HG03565 (cell line): ENCODE results near the gene MATN3.

Experiments
- ATAC-seq: cut with Tn5 transposase; IDR thresholded peaks from one replicate; pipeline ENCODE4 v1.9.1; 2021; ENCODE audit warnings: mild to moderate bottlenecking, moderate library complexity; ENCODE audit not compliant: unreplicated experiment

Gene MATN3

DNA sequence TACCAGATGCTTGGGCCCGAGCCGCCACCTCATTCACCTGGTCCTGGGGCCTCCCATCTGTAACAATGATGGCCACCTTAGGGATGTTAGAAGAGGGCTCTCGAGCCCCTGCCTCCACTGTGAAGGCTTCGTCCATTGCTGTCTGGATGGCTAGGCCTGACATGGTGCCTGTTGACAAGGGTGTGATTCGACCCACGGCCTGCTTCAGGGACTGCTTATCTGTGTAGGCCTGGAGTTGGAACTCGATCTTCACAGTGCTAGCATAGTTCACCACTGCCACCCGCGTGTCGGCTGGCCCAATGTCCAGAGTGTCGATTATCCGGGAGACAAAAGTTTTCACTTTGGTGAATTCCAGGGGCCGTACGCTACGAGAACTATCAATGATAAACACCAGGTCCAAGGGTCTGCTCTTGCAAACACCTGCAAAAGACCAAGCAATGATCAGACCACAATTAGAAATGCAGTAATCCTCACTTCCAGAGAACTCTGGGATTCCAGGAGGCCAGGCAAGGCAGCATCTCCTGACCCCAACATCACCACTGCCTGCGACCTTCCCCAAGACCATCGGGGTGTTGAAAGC lies 6.5 kb downstream of the MATN3 start:
- ATAC-seq: no peak

DNA sequence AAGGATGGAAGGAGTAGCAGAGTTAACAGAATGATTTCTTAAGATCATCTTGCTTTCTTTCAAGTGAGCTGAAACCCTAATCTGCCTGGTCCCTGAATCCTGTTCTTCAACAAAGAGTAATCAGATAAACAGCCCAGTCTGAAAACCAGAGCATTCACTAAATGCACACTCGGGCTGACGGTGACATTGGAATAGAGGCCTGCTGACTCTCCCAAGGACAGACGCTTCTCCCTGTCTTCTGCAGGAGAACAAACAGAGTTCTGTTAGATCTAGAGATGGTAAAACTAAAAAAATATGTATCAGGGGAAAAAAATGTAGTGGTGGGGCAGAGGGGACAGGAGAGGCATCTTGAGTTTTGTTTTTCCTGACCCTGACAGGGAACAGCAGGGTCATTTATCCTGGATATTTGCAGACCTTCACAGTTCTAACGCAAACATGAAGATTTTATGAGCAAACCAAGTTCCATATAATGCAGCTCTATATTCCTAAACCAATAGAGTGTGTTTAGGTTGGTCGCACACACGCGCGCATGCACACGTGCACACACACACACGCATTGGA lies 7.3 kb downstream of the MATN3 start:
- ATAC-seq: no peak

DNA sequence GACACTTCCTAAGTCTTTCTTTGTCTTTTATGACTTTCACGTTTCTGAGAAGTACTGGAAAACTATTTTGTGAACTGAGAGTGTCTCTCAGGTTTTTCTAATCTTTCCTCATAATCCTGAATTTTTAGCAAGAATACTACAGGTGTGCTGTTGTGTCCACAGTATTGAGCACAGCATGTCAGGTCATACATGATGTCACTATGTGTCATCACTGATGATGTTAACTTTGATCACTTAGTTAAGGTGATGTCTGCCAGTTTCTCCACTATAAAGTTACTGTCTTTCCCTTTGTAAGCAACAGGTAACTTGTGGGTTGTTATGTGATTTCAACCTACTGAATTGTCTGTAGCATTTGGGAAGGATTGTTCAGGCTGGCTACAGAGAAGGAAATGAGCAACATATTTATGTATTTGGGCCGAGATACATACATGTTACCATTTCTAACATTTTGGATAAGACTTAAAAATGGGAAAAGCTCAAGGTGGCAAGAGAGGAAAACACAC lies 11.1 kb downstream of the MATN3 start:
- ATAC-seq: no peak

DNA sequence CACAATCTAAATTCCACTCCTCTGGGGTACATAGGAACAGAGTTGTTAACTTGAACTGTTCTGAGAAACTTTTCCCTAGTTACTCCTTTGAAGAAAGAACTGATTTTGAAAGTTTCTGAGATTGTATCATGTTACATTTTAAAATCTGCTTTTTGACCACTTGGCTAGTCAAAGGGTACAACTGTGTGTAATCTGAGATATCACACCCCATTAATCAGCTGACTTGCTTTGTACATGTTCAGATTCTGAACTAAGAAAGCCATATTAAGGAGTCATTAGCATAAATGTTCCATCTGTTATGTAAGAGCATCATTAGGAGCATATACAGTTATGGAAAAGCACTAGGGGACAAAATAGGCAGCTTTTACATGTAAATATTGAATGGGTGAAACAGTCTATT lies 18.7 kb downstream of the MATN3 start:
- ATAC-seq: no peak

DNA sequence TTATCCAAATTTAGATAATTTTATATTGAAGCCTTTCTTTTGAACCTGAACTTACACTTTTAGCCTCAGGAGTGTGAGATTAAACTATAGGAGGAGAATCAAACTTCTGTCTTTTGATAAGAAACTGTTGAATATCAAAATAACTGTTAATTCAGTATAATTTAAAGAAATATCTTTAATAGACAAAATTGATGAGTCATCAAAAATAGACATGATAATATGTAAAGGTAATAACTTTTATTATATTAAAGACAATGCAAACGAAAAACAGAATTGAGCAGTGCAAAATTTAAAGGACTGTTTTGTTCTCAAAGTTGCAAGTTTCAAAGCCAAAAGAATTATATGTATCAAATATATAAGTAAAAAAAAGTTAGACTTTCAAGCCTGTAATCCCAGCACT lies 20.6 kb downstream of the MATN3 start:
- ATAC-seq: no peak

DNA sequence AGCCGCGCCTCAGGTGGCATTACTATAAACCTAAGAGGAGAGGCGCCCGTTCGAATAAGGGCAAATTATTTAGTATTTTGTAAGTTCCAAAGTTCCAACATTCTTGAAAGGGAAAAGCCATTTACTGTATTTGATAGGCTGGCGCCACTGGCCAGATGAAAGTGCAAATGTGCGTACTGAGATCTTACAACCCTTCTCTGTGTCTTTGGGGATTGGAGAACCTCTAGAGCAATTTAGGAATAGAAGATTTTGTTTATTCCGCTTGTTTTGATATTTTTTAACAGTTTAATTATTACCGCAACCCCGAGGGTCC lies 22.1 kb downstream of the MATN3 start:
- no peak for ATAC-seq

DNA sequence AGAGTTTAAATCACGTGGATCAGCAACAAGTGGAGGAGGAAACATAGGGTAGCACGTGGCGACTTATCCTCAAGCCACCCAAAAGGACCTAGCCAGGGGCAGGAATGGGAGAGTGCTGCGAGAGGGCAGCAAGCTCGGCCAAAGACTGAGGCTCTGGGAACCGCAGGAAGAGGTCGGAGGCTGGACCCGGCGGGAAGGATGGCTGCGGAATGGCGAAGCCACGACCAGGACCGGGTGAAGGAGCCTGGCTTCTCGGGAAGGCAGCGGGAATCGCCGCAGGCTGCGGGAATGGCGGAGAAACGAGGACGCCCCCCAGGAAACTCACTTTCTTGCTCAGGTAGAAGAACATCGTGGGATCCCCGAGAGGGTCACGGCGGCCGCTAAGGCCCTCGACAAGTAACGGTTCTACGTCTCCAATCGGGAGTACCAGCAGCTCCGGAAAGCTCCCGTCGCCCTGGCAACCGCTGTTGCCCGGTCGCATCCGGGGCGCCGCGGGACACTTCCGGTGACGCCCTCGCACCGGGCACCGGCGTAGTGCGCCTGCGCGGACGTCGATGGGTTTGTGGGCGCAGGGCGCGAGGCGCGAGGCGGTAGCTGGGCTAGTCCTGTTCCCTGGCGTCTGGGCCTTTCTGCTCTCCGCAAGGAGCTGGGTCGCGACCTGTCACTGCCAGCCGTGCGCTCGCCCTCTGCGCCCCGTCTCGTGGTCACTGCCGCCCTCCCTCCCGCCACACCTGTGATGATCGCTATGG lies 22.6 kb downstream of the MATN3 start, which contains the start of gene WDR35:
WDR35 (minus strand) TSS at position 439 of the 749 bp plus-strand sequence; CDS start at position 349, 90 bp downstream.
- peak; percentile 75 for ATAC-seq

DNA sequence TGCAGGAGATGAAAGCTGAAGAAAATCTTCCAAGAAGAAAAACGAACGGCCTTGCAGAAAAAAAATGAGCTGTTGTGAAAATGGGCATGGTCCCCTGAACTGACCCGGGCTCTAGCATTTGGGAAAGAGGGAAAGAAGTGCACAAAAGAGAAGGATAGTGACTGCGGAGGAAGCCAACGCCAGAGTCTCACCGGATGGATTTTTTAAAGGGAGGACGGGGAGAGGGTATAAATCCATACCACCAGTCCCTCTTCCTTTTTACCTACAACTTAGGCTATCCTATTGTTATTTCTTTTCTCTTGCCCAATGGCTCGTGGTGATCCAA lies 23.2 kb downstream of the MATN3 start:
- no peak for ATAC-seq

DNA sequence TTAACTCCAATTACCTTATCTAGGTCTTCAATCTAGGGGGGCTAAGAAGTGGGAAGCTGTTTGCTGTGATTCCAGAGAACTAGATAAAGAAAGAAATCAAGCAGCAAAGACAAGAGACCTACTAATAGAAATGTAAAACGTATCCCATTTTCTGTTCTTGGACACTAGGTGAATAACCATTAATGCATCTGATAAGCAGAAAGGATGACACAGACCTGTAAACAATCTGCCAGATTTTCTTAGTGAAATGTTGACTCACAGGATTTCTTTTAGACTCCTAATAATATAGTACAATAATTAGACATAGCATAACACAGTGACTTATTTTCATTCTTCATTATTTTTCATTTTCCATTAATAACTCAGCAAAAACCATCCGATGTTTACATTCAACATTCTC lies 23.9 kb downstream of the MATN3 start:
- ATAC-seq: no peak

DNA sequence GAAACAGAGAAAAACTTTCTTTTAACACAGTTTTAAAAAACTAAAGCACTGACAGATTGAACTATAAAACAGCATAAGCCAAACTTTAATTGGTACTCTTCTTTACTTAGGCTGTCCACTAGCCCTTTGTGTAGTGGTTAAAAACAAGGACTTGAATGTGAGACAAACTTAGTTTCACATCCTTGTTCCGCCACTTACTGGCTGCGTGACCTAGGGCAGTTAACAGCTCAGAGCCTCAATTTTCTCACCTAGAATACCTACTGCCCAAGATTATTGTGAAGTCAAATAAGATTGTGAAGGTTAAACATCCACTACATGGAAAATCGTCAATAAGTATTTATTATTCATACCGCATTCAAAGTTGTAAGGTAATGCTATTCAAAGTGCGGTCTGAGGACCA lies 24.5 kb downstream of the MATN3 start:
- ATAC-seq: peak; percentile 84

DNA sequence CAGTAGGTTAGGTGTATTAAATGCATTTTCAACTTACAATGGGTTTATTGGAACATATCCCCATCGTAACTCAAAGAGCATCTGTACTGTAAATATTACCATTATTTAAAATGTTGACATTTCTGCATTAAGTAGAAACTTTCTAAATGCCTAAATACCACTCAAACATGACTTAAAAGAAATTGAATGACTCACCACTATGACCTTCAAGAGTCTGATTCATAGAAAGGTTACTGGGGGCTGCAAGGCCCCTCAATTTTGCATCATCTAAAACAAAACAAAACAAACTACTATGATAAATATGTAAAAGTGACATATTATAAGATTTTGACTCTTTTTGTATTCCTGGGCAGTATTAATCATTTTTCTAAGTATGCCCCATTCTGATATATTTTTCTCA lies 30.2 kb downstream of the MATN3 start:
- ATAC-seq: no peak

DNA sequence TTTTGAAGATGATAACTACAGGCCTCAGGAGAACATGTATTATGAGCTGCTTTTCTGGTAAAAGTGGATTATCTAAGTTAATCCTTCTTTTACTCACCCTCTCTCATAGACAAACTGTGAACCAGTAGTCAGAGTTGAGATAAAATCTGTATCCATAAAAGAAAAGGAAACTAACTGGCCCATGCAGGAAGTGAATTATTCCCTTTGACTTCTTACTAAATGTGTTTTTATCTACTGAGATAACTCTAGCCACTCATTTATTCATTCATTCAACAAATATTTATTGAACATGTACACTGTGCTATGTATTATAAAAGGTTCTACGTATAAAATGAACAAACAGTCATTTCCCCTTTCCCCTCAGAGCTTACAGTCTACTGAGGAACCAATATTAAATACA lies 32.5 kb downstream of the MATN3 start:
- ATAC-seq: no peak

DNA sequence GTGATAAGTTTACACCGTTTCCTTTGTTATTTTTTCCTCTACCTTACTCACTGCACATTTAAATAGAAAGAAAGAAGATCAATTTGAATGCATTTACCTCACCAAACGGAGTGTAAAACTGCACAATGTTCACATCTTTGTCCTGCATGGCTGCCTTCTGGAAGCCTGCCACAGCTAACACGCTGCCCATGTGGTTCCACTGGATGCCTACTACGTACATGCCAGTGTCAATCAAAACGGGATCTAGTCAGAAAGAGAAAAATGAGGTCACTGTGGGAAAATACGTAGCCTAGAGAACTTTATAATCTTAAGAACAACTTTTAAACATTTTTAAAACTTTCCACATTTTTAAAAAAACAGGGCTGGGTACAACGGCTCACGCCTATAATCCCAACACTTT lies 39.0 kb downstream of the MATN3 start:
- ATAC-seq: no peak

DNA sequence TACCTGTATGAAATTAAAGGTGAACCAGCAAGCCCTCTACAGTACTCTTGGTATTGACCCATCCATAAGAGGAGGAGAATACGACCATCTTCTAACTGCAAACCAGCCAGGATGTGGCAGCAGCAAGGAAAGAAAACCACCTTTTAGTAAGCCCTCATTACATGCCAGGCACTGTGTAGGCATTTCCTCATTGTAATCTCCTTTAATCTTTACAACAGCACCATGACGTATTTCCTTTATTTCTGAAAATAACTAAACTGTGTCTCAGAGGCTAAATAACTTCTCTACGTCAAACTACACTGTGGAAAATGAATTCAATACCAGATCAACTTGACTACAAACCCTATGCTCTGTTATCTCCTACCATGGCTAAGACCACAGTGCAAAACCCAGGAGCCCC lies 40.8 kb downstream of the MATN3 start:
- ATAC-seq: no peak

DNA sequence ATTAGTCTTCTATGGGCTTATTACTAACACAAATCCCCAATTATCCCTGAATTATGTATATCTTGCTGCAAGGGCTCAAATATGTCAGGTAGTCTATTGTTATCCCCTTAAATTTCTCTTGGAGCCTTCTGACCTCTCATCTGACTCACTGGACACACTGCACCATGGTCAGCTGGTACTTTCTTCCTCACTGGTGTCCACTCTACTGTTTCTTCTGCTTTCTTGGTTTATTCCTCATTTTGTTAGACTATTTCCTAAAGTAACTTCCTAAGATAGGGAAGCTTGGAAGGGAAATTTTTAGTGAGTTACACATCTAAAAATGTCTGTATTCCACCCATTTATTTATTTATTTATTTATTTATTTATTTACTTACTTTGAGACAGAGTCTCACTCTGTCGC lies 49.1 kb downstream of the MATN3 start:
- ATAC-seq: no peak

DNA sequence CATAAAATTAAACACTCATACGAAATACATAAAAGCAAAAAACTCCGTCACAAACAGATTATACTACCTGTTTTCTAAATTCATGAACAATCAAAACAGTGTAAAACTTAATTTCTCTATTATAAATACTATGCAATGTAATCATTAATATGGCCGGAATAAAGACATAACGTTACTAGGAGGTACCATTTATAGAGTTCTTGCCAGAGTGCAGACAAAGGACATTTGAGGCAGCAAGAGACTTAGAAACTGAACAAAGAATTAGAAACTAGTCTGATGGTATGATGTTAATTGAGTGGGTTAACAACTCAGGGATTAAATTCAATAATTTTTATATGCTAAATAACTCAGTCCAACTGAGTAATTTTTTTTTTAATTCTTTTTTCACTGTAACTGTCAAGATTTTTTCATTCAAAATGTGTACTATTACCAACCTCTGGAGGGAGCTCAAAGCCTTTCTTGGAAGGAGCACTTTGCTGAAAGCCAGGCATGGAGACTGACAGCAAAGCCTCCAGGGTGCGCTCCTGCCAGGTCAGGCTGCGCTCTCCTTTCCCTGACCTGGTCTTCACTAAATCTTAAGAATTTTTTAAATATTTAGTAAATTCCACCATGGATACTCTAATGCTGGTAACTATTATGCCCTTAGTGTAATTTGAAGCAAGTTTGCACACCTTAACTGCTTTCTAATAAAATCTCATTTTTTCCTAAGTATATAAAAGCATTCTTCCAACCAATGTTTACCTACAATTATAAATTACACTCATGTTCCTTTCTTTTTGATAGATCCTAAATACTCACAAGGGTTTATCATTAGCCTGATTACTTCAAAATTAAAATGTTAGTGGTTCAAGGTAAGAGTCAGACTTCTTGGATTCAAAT lies 56.7 kb downstream of the MATN3 start:
- peak; percentile 94 for ATAC-seq

DNA sequence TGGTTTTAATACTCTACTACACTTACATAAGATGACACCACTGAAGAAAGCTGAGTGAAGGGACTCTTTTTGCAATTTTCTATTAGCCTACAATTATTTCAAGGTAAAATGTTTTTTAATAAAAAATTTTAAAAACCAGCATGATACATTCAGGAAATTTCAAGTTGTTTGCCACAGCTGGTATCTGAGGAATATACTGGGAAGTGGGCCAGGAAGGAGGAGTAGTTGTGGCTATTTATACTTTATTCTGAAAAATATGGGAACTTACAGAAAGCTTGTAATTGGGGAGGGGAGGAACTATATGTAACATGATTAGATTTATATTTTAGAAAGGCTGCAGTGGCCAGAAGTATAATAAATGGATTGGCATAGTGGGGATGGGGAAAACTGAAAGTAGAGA lies 63.4 kb downstream of the MATN3 start:
- ATAC-seq: no peak

DNA sequence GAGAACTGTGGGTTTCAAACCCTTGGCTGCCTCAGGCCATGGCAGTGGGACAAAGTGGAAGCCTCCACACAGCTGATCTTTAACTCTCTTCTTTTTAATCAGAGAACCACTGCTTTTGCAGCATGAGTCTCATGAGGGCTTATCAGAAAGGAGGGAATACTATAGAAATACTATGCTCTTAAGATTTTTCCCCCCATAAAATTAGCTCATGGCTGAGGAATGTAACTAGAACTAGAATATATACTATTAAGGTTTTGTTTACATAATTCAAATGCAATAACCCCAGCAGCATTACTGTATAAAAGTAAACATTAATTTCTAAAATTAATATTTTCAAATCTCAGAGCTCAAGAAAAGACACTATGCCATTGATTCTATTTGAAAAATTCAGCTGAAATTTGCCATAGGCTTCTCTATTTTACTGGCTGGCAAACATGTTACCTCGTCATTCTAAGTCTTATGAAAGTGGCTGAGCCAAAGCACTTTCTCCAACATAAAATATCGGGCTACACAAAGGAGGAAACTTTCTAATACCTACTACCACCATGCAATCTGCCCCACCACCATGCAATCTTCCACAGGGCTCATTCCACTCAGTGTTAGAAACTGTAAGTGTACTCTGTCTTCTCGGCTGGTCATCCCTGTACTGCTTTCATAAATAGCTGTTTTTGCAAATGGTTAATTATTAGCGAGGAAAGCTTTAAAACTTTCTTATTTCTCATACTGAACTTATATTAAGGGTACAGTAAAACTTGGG lies 65.1 kb downstream of the MATN3 start:
- no peak for ATAC-seq

DNA sequence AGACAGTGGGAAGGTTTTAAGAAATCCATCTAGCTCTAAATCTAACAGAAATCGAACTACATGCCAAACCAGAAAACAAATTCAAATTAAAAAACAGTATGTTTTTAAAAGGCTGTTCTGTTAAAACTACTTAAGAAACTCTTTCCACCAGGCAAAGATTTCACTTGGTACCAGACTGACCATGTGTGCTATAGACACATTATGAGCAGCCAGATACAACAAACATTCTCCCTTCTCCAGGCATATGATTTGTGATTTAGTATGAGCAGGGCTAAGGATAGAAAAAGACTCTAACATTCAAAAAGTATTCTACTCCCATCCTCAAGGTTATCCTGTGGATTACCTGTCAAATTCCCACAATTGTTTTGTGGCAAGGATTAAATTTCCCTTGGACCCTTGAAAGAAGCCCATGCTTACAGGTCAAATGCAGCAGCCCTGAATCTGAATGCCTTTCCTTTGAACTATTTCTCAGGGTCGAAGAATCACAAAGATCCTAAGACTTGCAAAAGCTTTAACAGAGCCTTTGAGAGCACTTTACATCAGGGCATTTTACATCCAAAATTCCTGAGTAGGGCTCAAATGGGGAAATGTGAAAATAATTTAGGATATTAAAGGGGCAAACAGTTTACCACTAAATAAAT lies 68.1 kb downstream of the MATN3 start:
- ATAC-seq: no peak

DNA sequence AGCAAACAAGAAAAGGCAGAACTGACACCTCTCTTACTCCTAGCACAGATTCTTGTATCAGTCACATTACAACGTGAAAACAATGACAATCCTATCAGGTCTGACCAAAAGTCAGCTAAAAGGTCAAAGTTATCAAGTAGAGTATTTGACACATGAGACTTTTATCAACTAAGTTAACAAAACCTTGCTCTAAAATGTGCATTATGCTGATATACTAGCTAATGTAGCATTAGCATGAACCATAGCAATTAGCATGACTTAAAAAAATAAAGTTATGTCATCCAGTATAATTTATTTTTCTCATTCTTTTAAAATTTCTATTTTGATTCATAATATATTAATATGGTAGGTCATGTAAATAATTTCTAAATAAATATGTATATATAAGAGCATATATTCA lies 69.3 kb downstream of the MATN3 start:
- ATAC-seq: no peak
